Measurements from ENCODE around the gene SH3GL2.

SH3GL2 gene

DNA sequence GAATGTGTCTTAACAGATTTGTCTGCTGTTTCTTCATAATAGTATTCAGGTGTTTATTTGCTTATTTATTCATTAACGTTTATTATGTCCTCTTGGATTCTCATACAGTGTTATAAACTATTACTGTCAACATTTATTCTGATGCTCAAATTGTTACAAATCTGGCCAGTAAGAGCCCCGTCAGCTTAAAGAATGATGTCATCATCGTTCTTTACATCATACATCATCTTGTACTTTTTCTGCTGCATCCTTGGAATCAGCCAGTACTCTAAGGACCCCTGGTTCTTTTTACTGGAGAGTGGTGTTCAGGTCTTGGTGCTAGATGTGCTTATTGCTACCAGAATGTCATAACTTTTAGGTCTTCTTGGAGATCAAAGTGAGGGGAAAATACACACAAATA, 86.6 kb downstream of the SH3GL2 start:
- no peak for DNase-seq

- peak; percentile 7 for DNase-seq
Measured at GRCh38 chr9:17669206-17669605, 90.3 kb downstream of the SH3GL2 start.

DNA sequence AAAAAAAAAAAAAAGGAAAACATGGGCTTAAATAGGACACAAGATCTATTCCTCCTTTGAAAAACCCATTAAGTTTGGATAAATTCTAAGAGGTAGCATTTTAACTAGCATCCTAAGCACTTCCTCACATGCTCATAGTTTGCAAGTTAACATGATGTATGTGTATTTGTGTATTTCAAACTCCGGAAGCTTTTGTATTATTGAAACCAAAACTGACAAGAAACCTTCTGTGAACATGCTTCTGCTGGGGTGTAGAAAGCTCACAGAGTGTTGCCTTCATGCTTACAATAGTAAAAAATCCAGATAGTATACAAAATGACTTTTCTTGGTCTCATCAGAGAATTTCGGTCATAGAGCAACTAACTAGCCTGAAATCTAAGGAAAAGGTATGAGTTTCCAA, 103.8 kb downstream of the SH3GL2 start:
- DNase-seq: no peak

DNA sequence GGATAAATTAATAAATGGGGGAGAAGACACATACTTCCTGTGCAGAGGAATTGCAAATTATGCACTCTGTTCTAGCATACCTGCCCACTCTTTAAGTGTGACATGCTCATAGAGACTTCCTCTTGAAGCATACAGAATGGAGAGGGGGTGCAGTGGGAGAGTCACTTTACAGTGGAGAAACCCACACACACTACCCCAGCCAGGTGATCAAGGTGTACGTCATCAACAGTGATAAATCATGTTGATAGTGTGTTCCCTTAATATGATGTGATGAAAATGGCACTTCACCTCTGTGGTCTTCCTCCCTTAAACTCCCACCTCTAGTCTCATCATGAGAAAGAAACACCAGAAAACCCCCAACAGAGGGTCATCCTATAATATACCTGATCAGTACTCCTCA, 110.0 kb downstream of the SH3GL2 start:
- DNase-seq: no peak

GRCh38 chr9:17694336-17694735, 115.5 kb downstream of the SH3GL2 start:
- no peak for DNase-seq

GRCh38 chr9:17695482-17695881, 116.6 kb downstream of the SH3GL2 start:
- no peak for DNase-seq

- DNase-seq: no peak
Measured at GRCh38 chr9:17699615-17700330, 120.9 kb downstream of the SH3GL2 start.

DNA sequence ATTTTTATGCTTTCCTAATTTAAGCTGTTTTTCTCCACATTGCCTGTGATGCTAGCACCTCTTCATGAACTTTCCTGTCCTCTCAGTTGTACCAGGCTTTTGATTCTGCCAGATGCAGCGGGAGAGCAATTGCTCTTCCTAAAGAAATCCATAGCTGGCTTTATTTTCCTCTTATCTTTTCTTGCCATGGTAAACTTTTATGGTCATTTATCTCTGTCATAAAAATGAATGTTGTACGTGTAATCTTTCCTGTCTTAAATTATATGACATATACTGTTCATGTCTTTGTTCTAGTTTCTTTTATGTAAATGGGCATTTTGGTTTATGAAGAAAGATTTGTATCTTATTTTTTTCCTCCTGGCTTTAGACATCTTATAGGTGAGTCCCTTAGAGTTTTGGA, 127.5 kb downstream of the SH3GL2 start:
- no peak for DNase-seq

DNA sequence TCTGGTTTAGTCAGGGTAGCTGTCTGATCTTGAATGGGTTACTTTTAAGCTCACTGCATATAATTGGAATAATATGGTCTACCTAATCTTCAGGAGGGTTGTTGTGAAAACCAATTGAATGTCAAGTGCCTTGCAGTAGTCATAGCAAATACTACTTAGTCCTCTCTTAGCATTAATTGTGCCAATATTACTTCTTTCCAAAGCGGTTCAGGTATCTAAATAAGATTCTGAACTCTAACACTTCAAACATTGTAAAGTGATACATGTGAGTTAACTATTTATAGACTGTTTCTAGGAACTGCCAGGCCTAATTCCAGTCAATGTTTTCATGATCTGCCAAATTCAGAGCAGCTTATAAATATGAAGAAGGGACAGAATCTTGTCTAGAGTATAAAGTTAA, 140.2 kb downstream of the SH3GL2 start:
- no peak for DNase-seq

GRCh38 chr9:17721954-17722353, 143.1 kb downstream of the SH3GL2 start:
- no peak for DNase-seq

DNA sequence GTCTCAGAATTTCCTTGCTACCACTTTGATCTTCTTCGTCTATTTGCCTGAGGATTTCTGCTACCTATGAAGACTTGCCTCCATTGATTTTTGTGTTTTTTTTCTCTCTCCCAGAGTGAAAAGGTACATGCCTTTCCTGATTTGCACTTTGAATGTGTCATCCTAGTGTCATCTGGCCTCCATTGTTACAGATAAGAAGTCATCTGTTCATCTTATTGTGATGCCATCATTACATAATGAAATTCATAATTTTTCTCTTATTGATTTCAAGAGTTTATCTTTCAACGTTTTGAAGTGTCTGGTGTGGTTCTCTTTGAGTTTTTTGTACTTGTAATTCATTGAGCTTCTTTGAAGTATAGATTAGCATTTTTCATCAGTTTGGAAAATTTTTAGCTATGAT, 144.8 kb downstream of the SH3GL2 start:
- no peak for DNase-seq

- DNase-seq: no peak
Measured at GRCh38 chr9:17725399-17726010, 146.6 kb downstream of the SH3GL2 start.

- DNase-seq: no peak
Measured at GRCh38 chr9:17726298-17726697, 147.4 kb downstream of the SH3GL2 start.

DNA sequence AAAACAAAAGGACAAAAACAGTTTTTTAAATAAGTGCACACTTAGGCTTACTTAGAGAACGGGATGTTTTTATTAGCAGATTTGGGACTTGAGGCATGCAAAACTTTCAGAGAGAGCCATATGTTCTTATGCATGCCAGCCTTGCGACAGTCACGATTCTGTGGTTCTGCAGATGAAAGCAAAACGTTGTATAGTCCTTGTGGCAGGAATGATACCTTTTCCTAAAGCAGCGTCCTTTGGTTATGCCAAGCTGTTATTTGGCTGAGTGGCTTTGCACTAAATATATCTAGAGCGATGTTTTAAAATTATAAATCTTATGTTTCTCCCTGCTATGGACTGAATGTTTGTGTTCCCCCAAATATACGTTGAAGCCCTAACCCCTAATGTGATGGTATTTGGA, 152.0 kb downstream of the SH3GL2 start:
- DNase-seq: no peak

DNA sequence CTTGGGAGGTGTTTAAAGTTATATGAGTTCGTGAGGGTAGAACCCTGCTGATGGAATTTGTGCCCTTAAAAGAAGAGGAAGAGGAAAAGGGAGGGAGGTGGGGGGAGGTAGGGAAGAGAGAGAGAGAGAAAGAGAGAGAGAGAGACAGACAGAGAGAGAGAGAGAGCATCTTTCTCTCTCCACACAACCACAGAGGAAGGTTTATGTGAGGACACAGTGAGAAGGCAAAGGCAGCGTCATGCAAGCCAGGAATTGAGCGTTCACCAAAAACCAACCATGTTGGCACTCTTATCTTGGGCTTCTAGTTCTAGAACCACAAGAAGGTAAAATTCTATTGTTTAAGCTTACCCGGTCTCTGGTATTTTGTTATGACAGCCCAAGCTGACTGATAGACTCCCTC, 152.4 kb downstream of the SH3GL2 start:
- no peak for DNase-seq

GRCh38 chr9:17734674-17735073, 155.8 kb downstream of the SH3GL2 start:
- DNase-seq: no peak

- no peak for DNase-seq
Measured at GRCh38 chr9:17735859-17736258, 157.0 kb downstream of the SH3GL2 start.

- DNase-seq: no peak
Measured at GRCh38 chr9:17739022-17739421, 160.2 kb downstream of the SH3GL2 start.

DNA sequence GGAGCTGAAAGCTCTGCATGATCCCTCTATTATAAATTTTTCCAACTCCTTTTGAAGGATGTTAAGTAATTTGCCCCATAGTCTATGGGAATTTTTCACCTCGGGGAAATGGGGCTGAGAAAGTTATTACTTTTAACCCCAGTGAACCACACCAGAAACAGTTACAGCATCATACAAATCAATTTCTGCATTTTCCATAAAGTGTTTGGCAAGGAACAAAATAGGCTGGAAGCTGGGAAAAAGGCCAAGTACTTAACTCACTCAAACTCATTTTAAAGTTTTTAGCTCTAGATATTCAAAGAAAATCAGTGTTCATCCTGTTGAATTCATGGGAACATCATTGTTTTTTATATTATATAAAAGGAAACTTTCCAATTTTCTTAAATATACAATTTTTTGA, 160.9 kb downstream of the SH3GL2 start:
- no peak for DNase-seq

GRCh38 chr9:17742067-17742466, 163.2 kb downstream of the SH3GL2 start:
- DNase-seq: no peak

DNA sequence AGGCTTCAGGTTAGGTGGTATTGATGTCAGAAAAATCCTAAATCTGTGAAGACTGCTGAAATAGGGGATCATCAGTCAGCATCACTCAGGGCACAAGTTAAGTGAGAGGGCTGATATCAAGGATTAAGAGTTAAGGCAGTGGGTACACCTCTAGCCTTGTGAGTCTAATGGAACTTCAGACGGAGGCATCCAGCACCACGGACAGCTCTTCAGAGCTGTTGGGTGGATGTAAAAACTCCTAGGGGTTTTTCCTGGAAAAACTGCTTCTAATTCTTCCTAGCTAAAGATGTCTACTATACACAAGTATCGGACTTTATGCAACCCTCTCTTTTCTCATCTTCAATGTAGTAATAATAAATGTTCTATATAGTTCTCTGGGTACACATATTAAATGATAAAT, 165.9 kb downstream of the SH3GL2 start:
- no peak for DNase-seq

DNA sequence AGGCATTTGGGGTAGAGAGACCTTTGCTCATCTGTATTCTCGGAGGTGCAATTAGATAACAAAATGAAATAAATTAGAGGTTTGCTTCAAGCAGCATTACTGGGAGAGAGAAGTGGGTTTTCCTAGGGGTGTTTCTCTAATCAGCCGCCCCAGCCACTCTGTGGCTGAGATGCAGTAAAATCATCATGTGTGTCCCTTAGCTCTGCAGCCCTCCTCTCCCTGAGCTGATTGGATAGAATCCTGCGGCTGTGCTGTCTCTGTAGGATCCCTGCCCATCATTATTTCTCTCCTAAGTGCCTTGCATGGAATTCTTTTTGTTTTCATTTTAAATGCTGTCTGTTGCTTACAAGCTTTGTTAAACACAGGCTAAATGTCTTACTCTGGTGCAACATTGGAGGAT, 171.4 kb downstream of the SH3GL2 start:
- DNase-seq: no peak

DNA sequence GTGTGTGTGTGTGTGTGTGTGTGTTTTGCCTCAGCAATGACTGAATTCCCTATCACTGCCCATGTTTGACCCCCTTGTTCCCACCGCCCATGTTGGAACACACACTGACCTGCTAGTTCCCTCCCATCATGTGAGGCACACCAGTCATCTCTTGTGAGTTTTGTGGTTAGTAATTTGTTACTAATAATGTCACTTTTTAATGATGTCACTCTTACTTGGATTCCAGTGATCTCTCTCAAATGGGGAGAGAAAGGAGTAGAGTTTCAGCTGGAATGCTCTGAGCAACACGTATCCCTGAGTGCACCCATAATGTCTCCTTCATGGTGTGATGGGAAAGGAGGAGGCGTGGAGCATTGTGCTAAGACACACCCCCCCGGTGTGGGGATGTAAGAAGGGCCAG, 172.6 kb downstream of the SH3GL2 start:
- no peak for DNase-seq

DNA sequence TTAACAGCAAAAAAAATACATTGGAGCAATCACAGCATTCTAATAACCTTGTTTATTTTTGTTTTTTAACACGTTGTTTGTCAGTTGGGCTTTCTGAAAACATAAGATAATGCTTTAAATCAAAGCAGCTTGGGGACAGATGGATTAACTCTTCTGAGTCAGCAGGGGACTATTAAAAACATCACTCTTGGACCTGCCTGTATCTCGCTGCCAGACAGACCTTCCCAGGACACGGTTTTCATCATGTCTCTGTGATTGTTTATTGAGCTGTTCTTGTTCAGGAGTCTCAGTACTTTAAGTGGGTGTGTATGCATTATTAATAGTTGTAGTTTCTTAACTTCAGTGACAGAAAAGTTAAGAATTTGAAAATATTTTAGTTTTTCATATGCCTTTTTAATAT, 173.2 kb downstream of the SH3GL2 start:
- no peak for DNase-seq

DNA sequence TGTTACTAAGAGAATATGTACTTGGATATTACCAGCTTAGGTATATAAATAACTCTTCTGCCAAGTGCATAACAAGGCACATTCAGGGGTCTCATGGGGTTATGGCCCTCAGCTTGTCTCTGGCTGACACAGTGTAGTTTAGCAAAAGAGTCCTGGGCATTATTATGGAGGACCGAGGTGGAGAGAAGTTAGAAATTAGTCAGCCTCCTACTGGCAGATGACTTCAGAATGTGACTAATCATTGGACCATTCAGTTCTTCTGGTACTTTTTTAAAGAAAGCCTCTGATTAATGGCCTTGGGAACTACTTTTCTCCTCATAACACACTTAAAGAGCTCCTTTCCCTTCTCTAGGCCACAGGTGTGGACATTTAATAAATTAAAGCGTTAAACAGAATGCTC, 178.9 kb downstream of the SH3GL2 start:
- no peak for DNase-seq
